ENCODE measurements around the gene KTN1.

- TF ChIP-seq CTCF (IDR thresholded peaks at IDR 0.05) (no peak), POLR2A (IDR thresholded peaks at IDR 0.05) (no peak), EP300 (IDR thresholded peaks at IDR 0.05) (no peak)
Observed at GRCh38 chr14:55553791-55554190, 26.2 kb upstream of the KTN1 start.

Measured in tibial nerve (tissue), 4 donors.